ENCODE data around the gene MTX1.
"Not testable (repeated sequence)": the region's sequence is repeated elsewhere in the genome, so short reads cannot be mapped to it uniquely, and the experiment has no call there.

DNA sequence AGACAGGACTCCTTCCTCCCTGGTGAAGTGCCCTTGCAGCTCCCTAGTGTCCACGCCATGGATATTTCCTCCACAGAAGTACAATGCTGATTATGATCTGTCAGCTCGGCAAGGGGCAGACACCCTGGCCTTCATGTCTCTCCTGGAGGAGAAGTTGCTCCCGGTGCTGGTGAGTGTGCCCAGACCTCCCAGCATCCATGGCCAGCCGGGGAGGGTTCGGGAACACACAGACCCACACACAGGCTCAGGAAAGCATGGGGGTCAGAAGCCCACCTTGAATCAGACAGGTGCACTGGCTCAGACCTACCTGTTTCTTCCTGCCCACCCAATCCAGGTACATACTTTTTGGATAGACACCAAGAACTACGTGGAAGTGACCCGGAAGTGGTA, 3.6 kb downstream of the MTX1 start:
- TF ChIP-seq CTCF (optimal IDR thresholded peaks at IDR 0.05 in 1 of 3, IDR thresholded peaks at IDR 0.05 in 1 of 3, conservative IDR thresholded peaks at IDR 0.05 in 1 of 3; ENCODE audit: extremely low read depth in 1 of 3, insufficient read depth in 2 of 3, low read length in 3 of 3); EZH2 (IDR thresholded peaks at IDR 0.05; ENCODE audit: low read length): not testable (repeated sequence)

All from keratinocyte (primary cell).